ENCODE measurements around the gene CDKL2. TPM values are rescaled to one million over a fixed set of nuclear protein-coding genes. Genes with fewer than 3 reads are reported as not detected.

Gene CDKL2
- total RNA-seq (15.9 TPM), polyA plus RNA-seq (ENCODE audit: insufficient read depth, low read depth, low replicate concordance) (3.2 TPM)
- long read RNA-seq, donor 1, partial matches to known transcripts: 0 of 1 reads
- long read RNA-seq, donor 1, other reads (novel, unspliced or antisense): 0 of 1 reads
- long read RNA-seq, donor 2, partial matches to known transcripts: 0 of 1 reads
- long read RNA-seq, donor 2, other reads (novel, unspliced or antisense): 0 of 1 reads
- long read RNA-seq, donor 3, partial matches to known transcripts: 0 of 1 reads
- long read RNA-seq, donor 3, other reads (novel, unspliced or antisense): 0 of 1 reads
- long read RNA-seq, donor 4: 0 reads
- long read RNA-seq, donor 5: 0 reads
- long read RNA-seq, donor 6: 0 reads
- long read RNA-seq, donor 7, partial matches to known transcripts: 4 of 5 reads
- long read RNA-seq, donor 7, other reads (novel, unspliced or antisense): 1 of 5 reads
- long read RNA-seq, donor 8: 0 reads
- long read RNA-seq, donor 9: 0 reads
- long read RNA-seq, donor 10: 0 reads

DNA sequence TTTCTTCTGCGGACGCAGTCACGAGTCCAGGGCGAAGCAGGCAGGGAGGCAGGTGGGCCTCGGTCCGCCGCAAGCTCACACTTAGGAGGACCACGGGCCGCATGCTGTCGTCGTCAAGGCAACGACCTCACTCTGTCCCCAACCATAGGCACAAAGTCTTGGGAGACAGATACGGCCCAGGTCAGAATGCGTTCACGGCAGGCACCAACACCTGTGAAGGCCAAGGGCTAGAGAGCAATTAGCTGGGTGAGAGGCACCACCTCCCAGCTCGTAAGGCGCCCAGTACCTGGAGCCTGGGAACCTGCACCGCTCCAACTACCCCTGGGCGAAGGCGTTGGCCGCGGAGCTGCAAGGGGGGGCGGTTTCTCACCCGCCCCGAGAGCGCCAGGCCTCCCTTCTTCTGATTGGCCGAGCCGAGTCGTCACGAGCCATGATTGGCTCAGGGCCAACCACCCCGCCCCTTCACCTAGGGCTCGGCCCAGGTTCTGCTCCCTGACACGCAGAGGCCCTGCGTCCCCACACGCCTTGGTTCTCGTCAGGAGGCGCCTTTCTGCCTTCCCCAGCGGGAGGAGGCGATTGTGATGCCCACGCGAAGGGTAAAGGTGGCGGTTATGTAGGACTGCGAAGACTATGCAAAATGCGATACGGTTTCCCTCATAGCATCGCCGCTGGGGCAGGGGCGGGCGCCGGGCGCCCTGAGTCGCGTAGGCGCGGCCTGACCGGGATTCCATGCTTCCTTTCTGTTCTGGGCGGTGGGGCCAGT lies at the start of gene CDKL2:
TSS of gene CDKL2 (minus strand) at position 355 of the 763 bp plus-strand sequence. CDS start 4,540 bp downstream, outside the sequence.
- no peaks in the 10 kb centered on the region for H3K27me3 ChIP-seq (ENCODE audit: control insufficient read depth, insufficient read depth, low read length)
- intact Hi-C loops (cut with DNase I): no loop called here
- TF ChIP-seq, protein P1, sequence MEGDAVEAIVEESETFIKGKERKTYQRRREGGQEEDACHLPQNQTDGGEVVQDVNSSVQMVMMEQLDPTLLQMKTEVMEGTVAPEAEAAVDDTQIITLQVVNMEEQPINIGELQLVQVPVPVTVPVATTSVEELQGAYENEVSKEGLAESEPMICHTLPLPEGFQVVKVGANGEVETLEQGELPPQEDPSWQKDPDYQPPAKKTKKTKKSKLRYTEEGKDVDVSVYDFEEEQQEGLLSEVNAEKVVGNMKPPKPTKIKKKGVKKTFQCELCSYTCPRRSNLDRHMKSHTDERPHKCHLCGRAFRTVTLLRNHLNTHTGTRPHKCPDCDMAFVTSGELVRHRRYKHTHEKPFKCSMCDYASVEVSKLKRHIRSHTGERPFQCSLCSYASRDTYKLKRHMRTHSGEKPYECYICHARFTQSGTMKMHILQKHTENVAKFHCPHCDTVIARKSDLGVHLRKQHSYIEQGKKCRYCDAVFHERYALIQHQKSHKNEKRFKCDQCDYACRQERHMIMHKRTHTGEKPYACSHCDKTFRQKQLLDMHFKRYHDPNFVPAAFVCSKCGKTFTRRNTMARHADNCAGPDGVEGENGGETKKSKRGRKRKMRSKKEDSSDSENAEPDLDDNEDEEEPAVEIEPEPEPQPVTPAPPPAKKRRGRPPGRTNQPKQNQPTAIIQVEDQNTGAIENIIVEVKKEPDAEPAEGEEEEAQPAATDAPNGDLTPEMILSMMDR (IDR thresholded peaks at IDR 0.05; ENCODE audit: borderline replicate concordance, extremely low read depth, insufficient read depth): no peak

DNA sequence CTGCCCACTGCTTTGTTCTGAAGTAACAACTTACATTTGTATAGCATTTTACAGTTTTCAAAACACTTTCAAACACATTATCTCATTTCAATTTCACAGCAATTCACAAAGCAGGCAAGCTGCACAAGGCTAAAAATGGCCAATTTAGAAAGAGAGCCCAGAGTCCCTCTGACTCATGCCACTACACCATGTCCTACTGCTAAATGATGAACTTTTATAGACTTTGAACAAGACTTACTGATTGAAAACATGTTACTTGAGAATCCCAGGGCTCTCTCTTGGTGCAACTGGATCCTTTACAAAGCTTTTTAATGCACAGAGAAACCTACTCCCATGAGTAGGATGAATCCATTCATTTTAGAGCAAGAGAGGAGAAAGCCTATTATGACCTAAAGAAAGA lies 48.6 kb upstream of the CDKL2 start:
- H3K4me3 ChIP-seq (ENCODE audit: low read length in 3 of 3): no peak overlapping the region
- intact Hi-C loops (cut with DNase I): no loop called here
- DNase-seq (no peak), FAIRE-seq (no peak)
- H3K27ac ChIP-seq (ENCODE audit: low read depth in 2 of 2, low read length in 2 of 2): no peak overlapping the region
- H3K9me3 ChIP-seq (ENCODE audit: control insufficient read depth in 2 of 3, insufficient read depth in 1 of 3, low read length in 3 of 3): no peaks in the 10 kb centered on the region
- no peak overlapping the region for H3K9ac ChIP-seq (ENCODE audit: low read length in 3 of 3)
- no peaks in the 10 kb centered on the region for H3K36me3 ChIP-seq (ENCODE audit: control insufficient read depth in 2 of 3, insufficient read depth in 3 of 3, low read length in 3 of 3)
- H3K27me3 ChIP-seq (ENCODE audit: control insufficient read depth, insufficient read depth, low read length): no peaks in the 10 kb centered on the region
- H3K4me1 ChIP-seq (ENCODE audit: control insufficient read depth in 2 of 3, insufficient read depth in 2 of 3, low read depth in 1 of 3, low read length in 3 of 3): peaks cover 0 to 4% (median 3%) of the 10 kb centered on the region in 3 donors
- TF ChIP-seq, protein P1 (IDR thresholded peaks at IDR 0.05; ENCODE audit: borderline replicate concordance, extremely low read depth, insufficient read depth): no peak

More for the DNA sequence above, at the start of gene CDKL2:
- Histone ChIP-seq H3K27ac (ENCODE audit: low read depth in 2 of 2, low read length in 2 of 2) (peak within 1 kb of the TSS; percentile 13 to 53), H3K4me1 (ENCODE audit: control insufficient read depth in 2 of 3, insufficient read depth in 2 of 3, low read depth in 1 of 3, low read length in 3 of 3) (peaks cover 0 to 8% (median 2%) of the 10 kb centered on the region in 3 donors), H3K9ac (ENCODE audit: low read length in 3 of 3) (peak within 1 kb of the TSS; percentile 61 to 83 (median 72)), H3K9me3 (ENCODE audit: control insufficient read depth in 2 of 3, insufficient read depth in 1 of 3, low read length in 3 of 3) (no peaks in the 10 kb centered on the region), H3K4me3 (ENCODE audit: low read length in 3 of 3) (peak within 1 kb of the TSS; percentile 70 to 89 (median 86)), H3K36me3 (ENCODE audit: control insufficient read depth in 2 of 3, insufficient read depth in 3 of 3, low read length in 3 of 3) (no peaks in the 10 kb centered on the region)
- FAIRE-seq (no peak), DNase-seq (peak; percentile 90 to 97 (median 93))

DNA sequence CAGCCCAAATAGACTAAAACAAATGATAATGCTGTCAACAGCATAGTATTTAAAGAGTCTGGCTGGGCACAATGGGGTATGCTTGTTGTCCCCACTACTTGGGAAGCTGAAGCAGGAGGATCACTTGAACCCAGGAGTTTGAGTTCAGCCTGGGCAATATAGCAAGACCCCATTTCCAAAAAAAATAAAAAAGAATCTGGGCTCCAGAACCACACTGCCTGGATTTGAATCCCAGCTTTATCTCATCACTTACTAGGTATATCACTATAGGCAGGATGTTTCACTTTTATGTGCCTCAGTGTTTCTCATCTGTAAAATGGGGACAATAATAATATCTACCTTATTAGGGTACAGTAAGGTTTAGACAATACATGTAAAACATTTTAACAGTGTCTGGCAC lies 48.1 kb upstream of the CDKL2 start:
- FAIRE-seq: no peak
- TF ChIP-seq, protein P1 (IDR thresholded peaks at IDR 0.05; ENCODE audit: borderline replicate concordance, extremely low read depth, insufficient read depth): no peak
- Histone ChIP-seq H3K27me3 (ENCODE audit: control insufficient read depth, insufficient read depth, low read length) (no peaks in the 10 kb centered on the region), H3K4me3 (ENCODE audit: low read length in 3 of 3) (no peak overlapping the region), H3K4me1 (ENCODE audit: control insufficient read depth in 2 of 3, insufficient read depth in 2 of 3, low read depth in 1 of 3, low read length in 3 of 3) (peaks cover 0 to 9% (median 7%) of the 10 kb centered on the region in 3 donors), H3K9ac (ENCODE audit: low read length in 3 of 3) (no peak overlapping the region), H3K36me3 (ENCODE audit: control insufficient read depth in 2 of 3, insufficient read depth in 3 of 3, low read length in 3 of 3) (no peaks in the 10 kb centered on the region), H3K9me3 (ENCODE audit: control insufficient read depth in 2 of 3, insufficient read depth in 1 of 3, low read length in 3 of 3) (no peaks in the 10 kb centered on the region), H3K27ac (ENCODE audit: low read depth in 2 of 2, low read length in 2 of 2) (no peak overlapping the region)
- intact Hi-C loops (cut with DNase I): no loop called here
- DNase-seq: no peak
